Stimulated activated CD8-positive, alpha-beta memory T cell treated with anti-CD3 and anti-CD28 coated beads, Interleukin-15, amount 100 ng/mL, for 24 hours (primary cell): ENCODE results near the gene LRP1B.

Source experiments
- DNase-seq: peaks from one replicate; pipeline ENCODE4 v3.0.0-alpha.2; 2020; ENCODE audit warnings: low read depth

The LRP1B gene

DNA sequence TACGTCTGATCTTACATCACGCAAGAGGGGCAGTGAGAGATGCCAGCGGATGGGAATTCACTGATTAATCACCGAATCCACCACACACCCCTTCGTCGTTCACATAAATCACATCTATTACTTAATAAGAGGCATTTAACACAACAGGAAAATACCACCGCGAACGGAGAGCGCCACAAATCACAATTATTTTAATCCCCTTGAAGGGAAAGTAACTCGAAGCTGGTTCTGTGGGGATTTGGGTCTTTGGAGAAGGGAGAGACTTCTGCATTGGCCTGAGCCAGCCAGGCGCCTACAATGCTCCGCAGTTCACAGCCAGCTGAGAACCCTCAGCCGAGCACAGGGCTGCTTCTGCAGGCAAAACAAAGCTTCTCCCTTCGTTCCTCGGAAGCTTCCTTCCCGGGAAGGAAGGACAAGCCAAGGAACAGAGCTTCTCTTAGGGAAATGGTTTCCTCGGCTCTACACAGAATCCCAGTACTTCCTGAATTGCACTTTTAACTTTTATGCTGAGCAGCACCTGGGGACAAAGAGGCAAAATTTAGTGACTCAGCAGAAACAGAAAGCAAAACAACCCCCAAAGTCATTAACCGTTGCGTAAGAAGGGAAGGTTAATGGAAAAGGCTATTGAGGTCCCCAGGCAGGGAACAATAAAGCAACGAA lies at the start of gene LRP1B:
TSS of gene LRP1B (minus strand) at position 7 of the 660 bp plus-strand sequence. CDS start 287 bp downstream, outside the sequence.
- DNase-seq = no peak

DNA sequence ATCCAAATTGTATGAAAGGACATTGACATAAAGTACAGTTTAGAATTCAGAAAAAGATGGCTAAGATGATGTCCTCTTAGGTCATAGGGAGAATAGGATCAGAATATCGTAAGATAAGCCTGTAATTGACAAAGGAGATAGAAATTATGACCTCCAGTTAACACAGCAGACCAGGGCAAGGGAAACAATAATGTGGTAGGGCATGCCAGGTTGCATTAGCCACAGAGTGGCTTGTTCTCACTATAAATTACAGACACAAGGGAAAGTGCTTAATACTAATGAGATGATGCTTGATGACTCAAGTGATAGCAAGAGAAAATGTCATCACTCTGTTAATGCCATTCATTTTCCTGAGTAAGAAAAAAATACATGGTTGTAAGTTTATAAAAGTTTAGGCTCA lies 48.9 kb upstream of the LRP1B start:
- DNase-seq = no peak

DNA sequence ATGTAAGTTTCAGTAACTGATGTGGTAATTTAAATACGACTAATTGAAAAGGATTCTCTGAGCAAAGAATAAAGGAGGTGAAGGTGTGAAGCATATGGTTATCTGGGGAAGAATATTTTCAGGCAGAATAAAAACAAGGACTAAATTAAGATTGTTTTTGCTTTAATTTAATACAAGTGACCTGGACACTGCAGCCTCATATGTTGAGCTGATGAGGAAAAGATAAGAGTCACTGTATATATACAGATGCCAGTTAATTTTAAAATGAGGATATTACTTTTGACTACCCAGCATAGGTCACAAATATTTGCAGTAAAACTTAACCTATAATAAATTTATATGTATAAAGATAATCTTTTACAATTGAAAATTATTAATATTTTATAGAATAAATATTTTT lies 47.8 kb upstream of the LRP1B start:
- DNase-seq = no peak

DNA sequence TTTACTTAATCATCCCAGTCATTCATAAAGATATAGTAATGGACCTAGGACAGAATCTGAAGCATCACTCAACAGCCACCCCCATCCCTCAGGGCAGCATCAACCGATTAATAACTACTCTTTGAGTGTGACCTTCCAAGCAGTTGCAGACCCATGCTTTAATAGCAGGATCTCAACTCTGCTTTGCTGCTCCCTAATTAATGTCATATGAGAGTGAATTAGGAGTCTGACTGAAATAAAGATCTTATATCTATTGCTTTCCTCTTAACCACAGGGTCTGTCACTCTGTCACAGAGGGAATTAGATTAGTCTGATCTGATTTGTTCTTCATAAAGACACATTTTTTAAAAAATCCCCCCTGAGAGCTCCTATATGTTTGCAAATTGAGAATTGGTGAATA lies 46.1 kb upstream of the LRP1B start:
- no peak for DNase-seq

- no peak for DNase-seq
Observed at GRCh38 chr2:142175813-142176338, 45.1 kb upstream of the LRP1B start.

GRCh38 chr2:142174176-142174575 lies 43.4 kb upstream of the LRP1B start:
- no peak for DNase-seq

DNA sequence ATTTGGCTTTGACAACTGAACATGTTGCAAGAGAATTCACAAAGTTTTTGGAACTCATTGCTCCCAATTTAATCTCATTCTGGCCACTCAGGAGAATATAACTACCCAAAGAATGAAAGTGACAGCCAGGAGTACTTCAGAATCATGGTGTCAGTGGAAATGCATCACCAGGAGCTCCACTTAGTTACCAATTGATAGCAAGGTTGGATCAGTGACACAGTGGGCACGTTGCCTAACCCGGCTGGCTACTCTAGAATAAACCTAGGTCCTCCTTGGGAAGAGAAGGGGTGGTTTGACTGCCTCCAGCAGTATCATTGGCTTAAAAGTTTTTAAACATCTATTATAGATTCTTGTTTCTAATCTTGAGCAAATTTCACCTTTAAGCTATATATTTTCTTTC lies 40.0 kb upstream of the LRP1B start:
- DNase-seq = no peak

DNA sequence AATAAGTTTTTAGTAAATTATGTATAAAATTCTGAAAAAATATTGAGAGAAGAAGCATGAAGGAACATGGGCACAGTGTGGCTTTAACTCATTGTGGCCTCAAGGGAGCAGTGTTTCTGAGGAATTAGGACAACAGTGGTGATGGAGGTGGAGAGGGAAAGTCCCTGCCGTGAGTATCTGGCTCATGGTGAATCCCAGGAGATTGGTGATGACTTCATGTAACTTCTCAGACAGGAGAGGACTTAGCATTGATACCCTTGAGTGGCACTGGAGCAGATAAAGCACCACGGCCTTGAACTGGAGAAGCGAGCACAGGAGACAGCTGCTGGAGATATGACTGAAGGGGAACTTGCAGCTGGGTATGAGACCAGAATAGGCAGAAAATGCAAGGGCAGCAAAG lies 35.0 kb upstream of the LRP1B start:
- DNase-seq = no peak

GRCh38 chr2:142153601-142154000 lies 22.8 kb upstream of the LRP1B start:
- DNase-seq = no peak

- no peak for DNase-seq
Observed at GRCh38 chr2:142150453-142150852, 19.6 kb upstream of the LRP1B start.

- DNase-seq = no peak
Observed at GRCh38 chr2:142144547-142144946, 13.7 kb upstream of the LRP1B start.

DNA sequence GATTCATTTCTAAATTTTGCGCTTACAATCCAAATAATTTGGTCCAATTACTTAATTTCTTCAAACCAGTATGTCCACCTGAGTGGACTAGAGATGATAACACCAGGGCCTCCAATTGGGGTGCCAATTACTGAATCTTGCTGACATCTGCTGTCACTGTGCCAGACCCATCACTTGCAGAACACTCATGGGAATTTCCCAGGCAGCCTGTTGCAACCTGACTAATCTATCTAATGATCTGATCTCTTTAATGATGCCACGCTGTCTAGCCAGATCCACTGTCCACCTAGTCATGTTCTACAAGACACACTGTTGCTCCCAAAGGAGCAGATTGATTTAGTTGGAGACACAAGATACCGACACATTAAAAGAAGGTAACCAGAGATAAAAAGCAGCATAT lies 11.8 kb upstream of the LRP1B start:
- no peak for DNase-seq

DNA sequence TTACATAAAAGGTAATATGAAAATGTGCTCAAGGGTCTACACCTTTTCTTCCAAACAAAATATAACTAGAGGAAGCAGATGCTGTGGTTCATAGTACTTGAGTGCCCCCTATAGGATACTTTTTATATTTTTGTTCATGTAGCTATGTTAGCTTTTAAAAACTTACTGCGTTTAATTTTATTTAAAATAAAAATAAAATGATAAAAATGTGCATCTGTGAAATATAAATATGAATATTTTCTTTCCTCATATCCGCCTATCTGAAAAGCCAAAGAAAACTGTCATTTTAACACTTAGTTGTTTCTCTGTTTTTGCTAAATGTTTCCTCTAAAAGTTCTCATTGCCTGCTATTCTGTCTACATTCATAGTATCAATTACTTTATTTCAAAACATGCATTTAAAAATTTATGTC lies 9.6 kb upstream of the LRP1B start:
- no peak for DNase-seq

DNA sequence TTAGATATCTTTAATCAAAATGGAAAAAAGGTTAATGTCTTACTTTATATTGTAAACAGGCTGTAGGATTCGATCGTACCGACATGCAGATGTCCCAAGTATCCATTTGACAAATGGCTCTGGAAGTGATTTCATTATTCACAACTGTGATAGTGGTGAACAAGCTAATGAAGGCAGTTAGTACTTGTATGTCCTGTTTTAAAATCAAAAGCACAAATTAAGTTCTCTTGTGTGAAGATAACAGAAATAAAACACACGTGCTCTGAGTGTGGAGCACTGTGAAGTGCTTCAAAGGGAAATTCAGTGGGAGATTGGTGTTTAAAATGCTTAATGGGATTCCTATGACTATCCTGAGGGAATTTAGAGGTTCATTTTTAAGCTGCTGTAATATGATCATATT lies 8.6 kb upstream of the LRP1B start:
- no peak for DNase-seq

- no peak for DNase-seq
Observed at GRCh38 chr2:142136571-142136970, 5.8 kb upstream of the LRP1B start.

DNA sequence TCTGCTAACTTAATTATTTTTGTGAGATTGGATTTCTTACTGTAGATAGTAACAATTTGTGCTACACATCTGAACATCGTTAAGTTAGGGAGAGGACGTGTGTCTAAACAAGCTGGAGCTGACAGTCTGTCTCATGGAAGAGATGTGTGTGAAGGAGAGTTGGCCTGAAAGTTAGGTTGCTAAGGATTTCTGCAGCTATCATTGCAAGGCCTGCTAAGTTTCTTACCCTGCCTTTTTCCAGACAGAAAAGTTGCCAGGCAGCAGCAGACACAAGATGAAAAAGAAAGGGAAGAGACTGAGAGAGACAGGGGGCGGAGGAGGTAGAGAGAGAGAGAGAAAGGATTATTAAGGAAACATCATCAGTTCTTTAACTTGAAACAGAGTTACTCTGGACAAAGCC lies 4.1 kb upstream of the LRP1B start:
- DNase-seq = no peak

- DNase-seq = no peak
Observed at GRCh38 chr2:142130111-142131009, 456 bp downstream of the LRP1B start.

DNA sequence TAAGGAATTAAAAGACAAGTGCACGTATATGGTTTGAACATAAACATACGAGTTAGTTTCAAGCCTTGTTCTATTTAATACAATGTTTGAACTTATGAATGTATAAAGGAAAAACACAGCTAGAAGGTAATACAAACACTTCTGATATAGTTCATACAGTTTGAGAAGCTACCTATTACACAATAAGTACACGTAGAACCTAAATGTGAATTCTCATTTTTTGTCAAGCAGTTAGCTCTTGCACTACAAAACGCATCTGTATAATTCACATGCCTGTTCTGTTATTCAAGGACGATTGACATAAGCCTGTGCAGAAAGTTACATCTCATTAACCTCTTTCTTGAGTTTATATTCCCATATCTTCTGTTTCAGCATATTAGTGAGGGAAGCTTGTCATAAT lies 2.7 kb downstream of the LRP1B start:
- DNase-seq = no peak

- no peak for DNase-seq
Observed at GRCh38 chr2:142127248-142127647, 3.6 kb downstream of the LRP1B start.

GRCh38 chr2:142124706-142125105 lies 6.1 kb downstream of the LRP1B start:
- DNase-seq = no peak

DNA sequence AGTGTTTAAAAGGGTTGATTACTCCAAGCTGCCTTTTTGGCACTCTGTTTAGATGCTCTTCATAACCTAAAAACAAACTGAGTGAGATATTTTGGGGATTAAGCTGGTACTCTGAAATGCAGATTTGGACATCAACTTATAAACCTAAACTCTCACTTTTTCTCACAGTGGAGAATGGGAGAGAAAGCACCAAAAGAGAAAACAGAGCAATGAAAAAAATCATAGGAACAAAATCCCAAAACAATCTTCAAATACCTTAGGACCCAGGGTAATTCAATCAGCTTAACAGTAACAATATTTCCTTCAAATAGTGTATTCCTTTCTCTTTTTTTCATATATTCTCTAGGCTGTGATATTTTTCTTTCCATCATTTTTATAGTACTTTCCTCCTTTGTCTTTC lies 11.5 kb downstream of the LRP1B start:
- DNase-seq = no peak

DNA sequence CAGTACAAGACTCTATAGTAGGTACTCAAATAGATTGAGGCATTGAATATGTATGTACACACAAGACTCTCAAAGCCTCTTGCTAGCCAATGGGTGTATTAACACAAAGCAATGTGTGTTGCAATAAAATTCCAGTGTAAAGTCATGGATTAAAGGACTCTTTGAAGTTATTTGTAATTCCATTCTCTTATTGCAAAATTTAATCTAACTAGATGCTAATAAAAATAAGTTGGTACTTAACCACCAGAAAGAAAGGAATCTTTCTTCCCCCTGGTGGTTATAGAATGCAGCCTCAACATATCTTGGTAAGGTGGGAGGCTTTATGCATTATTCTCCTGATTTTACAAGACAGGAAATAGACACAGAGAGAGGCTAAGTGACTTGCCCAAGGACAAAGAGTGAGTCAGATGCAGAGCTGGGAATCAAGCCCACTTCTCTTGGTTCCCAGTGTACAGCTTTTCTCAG lies 18.0 kb downstream of the LRP1B start:
- no peak for DNase-seq

DNA sequence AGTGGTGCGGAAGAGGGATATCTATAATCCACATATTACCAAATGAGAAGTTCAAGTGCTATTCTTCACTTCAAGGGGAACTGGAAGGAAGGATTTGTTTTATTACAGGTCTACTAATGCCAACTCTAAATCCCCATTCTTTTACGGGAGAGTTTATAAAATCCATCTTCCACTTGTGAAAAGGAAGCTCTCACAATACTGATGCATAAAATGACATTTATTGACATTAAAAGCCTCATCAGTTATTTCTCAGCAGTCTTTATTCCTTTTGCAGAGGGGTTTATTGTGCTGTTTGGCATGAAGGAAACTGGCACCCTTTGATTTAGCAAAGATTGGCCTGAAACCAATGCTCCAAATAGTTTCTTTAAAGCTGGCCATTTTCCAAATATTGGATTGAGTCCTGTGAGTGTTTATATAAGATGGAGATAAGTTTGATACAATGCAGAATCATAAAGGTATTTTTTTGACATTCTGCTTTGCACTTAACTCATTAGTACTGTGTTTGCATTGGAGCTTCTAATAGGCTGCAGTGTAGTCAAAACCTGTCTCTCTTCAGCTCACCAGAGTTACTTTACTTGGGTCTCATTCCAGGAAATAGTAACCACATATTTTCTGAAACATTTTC lies 26.6 kb downstream of the LRP1B start:
- DNase-seq = no peak
